DMS79 treated with DMSO at 0.1 percent for 48 hours (cell line): ENCODE data around the gene CYGB.
"Not testable (repeated sequence)": the region's sequence is repeated elsewhere in the genome, so short reads cannot be mapped to it uniquely, and the experiment has no call there.

Source experiments
- DNase-seq: peaks from one replicate; lab custom pipeline; 2025; lab: John Stamatoyannopoulos, UW

CYGB gene

GRCh38 chr17:76523084-76524037, 14.1 kb downstream of the CYGB start:
- DNase-seq: peak; percentile 40

GRCh38 chr17:76521683-76522082, 15.8 kb downstream of the CYGB start:
- DNase-seq: not testable (repeated sequence)

GRCh38 chr17:76521262-76521661, 16.2 kb downstream of the CYGB start:
- DNase-seq: no peak

- no peak for DNase-seq
Observed at GRCh38 chr17:76519048-76519966, 18.2 kb downstream of the CYGB start.

- DNase-seq: no peak
Observed at GRCh38 chr17:76517638-76518038, 19.9 kb downstream of the CYGB start.

GRCh38 chr17:76515274-76515949, 22.1 kb downstream of the CYGB start:
- no peak for DNase-seq

GRCh38 chr17:76514355-76514754, 23.2 kb downstream of the CYGB start:
- DNase-seq: not testable (repeated sequence)

- DNase-seq: no peak
Observed at GRCh38 chr17:76513306-76513692, 24.2 kb downstream of the CYGB start.

GRCh38 chr17:76512366-76513305, 24.9 kb downstream of the CYGB start:
- DNase-seq: no peak

GRCh38 chr17:76511668-76512365, 25.7 kb downstream of the CYGB start:
- DNase-seq: no peak

- DNase-seq: no peak
Observed at GRCh38 chr17:76510831-76511244, 26.7 kb downstream of the CYGB start.

- DNase-seq: not testable (repeated sequence)
Observed at GRCh38 chr17:76508472-76509063, 28.9 kb downstream of the CYGB start.

GRCh38 chr17:76506408-76507345, 30.8 kb downstream of the CYGB start:
- peak; percentile 50 for DNase-seq

GRCh38 chr17:76504117-76504516, 33.4 kb downstream of the CYGB start:
- DNase-seq: no peak

GRCh38 chr17:76502341-76503211, 34.9 kb downstream of the CYGB start:
- no peak for DNase-seq

GRCh38 chr17:76501827-76502307, 35.6 kb downstream of the CYGB start:
- no peak for DNase-seq

GRCh38 chr17:76501018-76501826, 36.3 kb downstream of the CYGB start, which contains the start of gene RHBDF2:
Gene RHBDF2, minus strand, starts transcription at chr17:76501423. Its CDS starts 19,899 bp downstream, at chr17:76481524.
- DNase-seq: peak; percentile 53
